Superior temporal gyrus (tissue), 1 donor: ENCODE data around the gene DUSP23.

ENCODE experiments used
- DNase-seq: peaks from one replicate; pipeline ENCODE4 v3.0.0-alpha.2; 2016; ENCODE audit errors: extremely low spot score

The DUSP23 gene

DNA sequence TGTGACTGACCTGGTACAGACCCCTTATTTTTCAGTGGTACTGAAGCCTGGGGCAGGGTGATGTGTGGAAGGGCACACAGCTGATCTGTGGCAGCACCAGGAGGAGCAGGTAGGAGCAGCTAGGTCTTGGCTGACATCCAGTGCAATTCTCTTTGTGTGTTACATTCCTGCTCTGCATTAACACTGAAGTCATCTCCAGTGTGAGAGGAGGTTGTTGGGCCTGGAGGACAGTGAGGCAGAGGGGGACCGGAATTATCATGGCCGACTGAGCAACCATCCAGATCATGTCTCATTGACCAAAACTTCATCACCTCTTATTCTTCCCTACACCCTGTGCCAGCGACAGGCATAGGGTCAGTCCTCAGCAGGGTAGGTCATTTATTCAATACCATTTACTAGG lies 47.4 kb downstream of the DUSP23 start:
- no peak for DNase-seq

DNA sequence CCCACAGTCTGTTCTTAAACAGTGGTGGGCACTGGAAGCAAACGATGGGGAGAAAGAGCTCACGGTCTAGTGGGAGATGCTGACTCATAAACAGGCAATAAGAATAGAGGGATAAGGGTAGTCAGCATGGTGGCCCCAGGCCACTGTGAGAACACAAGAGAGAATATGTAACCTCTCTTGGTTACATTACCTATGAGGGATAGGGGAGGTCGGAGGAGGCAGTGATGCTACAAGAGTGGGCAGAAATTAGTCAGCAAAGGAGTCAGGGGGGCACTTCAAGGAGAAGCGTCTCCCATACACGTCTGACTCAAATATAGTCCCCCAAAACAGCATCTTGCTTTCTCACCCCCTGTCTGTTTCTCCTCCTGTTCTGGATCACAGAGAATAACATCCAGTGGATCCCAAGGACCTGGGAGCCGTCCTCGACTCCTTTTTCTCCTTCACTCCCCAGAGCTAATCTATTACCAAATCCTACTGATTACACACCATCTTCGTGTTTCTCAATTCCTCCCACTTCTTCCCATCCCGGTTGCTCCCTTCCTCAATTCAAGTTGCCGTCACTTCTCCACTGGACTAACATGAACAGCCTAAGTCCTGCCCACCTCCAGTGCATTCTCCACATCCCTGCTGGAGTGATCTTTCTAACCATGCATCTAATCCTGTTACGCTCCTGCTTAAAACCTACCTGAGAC lies 48.0 kb downstream of the DUSP23 start:
- DNase-seq = no peak

DNA sequence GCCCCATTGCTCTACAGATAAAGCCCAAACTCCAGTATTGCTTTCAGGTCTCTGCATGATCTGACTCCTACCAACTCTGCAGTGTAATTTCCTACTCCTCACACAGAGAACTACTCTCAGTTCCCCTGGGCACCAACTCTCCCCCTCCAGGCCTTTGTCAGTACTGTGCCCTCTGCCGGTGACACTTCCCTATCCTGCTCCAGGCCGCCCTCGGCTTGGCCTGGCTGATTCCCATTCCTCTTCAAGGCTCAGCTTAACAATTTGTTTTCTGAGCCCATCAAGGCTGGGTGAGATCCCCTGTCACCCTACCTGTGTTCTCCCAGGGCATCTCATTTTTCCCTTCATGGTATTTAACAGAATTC lies 48.5 kb downstream of the DUSP23 start:
- peak; percentile 31 for DNase-seq

DNA sequence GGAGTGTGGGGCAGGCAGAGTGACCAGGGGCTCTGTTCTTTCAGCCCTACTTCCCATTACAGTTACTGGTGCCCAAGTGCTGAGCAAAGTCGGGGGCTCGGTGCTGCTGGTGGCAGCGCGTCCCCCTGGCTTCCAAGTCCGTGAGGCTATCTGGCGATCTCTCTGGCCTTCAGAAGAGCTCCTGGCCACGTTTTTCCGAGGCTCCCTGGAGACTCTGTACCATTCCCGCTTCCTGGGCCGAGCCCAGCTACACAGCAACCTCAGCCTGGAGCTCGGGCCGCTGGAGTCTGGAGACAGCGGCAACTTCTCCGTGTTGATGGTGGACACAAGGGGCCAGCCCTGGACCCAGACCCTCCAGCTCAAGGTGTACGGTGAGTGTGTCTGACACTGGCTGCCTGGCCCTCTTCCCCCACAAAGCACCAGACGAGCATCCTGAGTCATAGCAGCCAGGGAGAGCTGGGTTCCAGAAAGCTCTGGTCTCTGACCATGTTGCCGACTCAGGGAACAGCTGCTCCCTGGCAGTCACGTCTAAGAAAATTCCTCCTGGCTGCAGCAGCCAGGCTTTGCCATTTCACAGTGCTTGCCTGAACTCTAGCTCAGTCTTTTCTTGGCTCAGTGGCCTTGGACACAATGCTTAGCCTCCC lies 49.2 kb downstream of the DUSP23 start:
- DNase-seq = no peak

GRCh38 chr1:159830722-159831121 lies 50.0 kb downstream of the DUSP23 start:
- no peak for DNase-seq

- DNase-seq = peak; percentile 23
Measured at GRCh38 chr1:159831412-159832141, 50.8 kb downstream of the DUSP23 start.
